Renal cortical epithelial cell (primary cell): ENCODE data around the gene TET3. TPM values are rescaled to one million over a fixed set of nuclear protein-coding genes. Genes with fewer than 3 reads are reported as not detected.
A peak's percentile ranks its signal among the peaks of the same experiment; 100 is the strongest.

Source experiments
- DNase-seq: peaks from one replicate; pipeline ENCODE4 v3.0.0-alpha.2; 2011; ENCODE audit warnings: low read depth
- total RNA-seq: library from RNA; depleted of rRNA; stranded (reverse); fragments of >200 nt; gene quantifications from 2 replicates; pipeline ENCODE4 v1.2.3, GENCODE V29; 2014

TET3 gene
- total RNA-seq, 1 donor from 2014 or later, result 8.7 TPM

DNA sequence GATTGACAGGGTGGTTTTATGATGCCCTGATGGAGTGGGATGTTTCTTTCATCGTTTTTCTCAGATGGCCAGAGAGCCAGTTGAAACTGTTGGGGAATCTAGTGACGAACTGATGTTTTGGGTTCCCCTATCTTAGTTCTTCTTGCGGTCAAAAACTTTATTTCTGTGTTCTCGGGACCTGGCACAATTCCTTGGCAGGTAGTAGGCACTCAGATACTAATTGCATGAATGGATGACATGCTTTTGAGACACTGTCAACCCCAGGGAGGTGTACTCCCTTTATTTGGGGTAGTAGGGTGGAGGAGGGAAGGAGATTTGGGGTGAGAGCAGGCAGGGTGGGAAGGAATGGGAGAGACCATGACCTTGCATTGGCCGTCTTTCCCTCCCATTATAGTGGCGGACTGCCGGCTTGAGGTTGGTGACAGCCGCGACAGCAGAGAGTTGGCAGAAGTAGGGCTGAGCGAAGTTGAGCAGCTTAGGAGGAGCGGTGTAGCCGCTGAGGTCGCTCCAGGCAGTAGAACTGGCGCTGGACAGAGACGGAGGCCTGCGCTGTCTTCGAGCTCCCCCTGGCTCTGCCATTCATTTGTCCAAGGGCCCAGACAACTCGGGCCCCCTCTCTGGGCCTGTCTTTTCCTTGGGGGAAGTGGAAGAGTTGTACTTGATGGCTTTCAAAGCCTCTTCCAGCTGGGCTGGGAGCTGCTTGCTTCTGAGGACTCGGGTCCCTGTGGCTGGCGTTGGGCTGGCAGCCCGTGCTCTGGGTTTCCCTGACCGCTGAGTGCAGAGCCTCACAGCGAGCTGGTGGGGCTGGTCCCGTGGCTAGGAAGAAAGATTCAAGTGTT is 2.6 kb downstream of the TET3 start:
- peak; percentile 33 for DNase-seq

DNA sequence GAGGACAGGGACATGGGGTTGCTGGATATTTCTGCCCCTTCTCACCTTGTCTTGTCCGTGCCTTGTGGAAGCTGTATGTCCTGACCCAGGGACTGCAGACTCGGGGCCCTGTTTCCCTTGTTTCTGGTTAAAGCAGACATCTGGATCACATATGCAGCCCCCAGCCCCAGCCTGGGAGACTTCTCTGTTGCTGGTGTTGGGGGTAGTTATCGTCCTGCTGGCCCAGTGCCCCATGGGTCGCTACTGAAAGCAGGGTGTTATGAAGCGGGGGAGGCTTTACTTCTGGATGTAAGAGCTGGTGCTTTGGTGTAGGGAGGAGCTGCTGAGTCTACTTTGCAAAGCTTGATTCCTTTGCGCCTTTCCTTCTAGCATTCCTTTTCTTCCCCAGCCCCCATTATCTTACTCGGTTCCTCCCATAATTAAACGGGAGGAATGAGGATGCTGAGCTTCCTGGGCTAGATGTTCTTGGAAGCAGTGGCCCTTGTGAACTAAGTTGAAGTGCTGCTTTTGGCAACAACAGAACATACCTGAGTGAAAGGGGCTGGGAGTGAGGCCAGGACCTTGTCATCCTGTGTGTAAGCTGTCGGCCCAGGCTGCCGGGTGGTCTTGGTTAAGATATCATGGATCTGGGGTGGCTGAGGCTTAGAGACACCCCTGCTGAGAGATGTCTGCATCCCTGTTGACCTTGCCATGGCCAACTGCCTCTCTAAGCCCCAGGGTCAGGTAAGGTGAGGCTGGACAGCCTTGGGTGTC is 3.4 kb downstream of the TET3 start:
- no peak for DNase-seq

- no peak for DNase-seq
Measured at GRCh38 chr2:73989972-73990371, 5.3 kb downstream of the TET3 start.

DNA sequence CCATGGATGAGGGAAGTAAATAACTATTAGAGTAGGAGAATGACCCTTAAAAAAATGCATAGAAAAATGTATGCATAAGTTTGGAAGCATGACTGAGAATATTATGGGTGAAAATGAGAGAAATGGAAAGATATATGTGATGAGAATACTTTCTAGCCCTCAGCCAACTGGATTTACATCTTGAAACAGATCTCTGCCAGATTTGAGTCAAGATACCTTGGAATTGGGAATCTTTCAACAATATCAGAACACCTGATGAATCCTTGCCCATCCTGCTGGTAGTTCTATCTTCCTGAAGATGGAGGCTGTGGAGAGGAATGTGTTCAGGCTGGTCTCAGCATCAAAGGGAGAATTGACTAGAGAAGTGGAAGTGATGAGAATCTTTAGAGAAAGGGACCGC is 5.8 kb downstream of the TET3 start:
- DNase-seq, result no peak

- no peak for DNase-seq
Measured at GRCh38 chr2:73992036-73992435, 7.3 kb downstream of the TET3 start.

GRCh38 chr2:73993376-73993775 is 8.7 kb downstream of the TET3 start:
- no peak for DNase-seq

DNA sequence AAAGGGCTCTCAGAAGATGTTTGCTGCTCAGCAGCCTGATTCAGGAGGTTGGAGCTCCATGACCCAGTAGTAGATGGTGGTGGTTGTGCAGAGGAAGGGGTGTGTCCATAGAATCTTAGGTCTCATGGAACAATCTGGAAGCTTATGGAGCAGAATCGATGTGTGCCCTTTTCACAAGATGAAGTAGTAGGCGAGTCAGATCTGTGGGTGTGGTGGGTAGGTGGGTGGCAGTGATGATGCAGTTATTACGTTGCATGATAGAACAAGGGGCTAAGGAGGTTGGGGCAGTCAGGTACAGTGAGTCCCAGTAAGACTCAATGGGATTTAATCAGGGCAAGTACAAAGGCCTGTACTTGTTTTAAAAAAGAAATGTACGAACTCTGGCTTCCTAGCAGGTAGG is 9.1 kb downstream of the TET3 start:
- no peak for DNase-seq

DNA sequence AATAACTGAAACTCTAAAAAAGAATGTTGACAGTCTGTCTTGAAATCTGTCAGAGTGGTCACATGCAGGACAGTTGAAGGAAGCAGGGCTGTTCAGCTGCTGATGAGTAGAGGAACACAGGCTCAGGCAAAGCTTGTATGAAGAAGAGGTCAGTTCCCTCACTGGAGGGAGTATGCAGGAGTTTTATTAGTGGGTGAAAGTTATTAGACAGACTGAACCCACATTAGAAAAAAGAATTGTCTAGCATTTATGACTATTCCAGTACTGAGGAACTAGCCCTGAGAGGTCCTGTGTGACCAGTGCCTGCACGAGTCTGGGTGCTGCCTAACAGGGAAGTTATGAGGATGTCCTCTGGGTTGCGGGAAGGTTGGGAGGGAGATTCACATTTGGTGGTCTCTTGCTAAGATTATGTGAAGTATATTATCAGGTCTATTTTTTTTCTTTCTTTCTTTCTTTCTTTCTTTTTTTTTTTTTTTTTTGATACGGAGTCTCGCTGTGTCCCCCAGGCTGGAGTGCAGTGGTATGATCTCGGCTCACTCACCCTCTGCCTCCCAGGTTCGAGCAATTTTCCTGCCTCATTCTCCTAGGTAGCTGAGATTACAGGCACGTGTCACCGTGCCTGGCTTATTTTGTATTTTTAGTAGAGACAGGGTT is 9.6 kb downstream of the TET3 start:
- no peak for DNase-seq

DNA sequence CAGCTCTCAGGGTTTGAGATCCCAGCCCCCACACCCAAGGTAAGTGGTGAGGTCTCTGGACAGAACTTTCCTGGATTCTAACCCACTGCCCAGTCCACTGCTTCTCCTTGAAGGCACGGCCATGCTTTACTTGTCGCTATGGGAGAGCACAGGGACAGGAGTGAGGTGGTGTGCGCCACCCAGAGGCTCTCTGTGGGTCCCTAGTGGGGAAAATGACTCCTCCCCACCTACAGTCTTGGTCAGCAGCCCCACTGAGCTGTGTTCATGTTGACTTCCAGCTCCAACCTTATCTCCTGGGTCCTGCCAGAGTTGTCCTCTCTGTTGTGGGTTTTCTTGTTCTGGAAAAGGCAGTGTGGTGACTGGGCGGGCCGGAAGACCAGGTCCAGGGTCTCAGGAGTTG is 11.1 kb downstream of the TET3 start:
- no peak for DNase-seq

DNA sequence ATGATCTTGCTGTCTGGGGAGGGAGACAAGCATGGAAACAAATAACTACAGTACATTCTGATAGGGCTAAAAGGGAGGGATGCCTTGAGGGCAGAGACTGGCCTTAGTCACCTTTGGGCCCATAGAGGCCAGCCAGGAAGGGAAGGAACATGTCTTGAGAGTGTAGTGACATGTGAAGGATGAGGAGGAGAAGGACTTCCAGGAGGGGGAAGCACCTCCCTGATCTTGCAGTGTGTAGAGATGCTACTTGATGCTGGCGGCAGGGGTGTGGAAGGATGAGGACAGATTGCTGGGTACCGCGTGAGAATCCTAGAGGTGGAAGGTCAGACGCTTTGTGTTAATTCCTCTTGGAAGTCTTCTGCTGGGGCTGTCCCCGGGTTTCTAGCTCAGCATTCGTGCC is 13.1 kb downstream of the TET3 start:
- no peak for DNase-seq

DNA sequence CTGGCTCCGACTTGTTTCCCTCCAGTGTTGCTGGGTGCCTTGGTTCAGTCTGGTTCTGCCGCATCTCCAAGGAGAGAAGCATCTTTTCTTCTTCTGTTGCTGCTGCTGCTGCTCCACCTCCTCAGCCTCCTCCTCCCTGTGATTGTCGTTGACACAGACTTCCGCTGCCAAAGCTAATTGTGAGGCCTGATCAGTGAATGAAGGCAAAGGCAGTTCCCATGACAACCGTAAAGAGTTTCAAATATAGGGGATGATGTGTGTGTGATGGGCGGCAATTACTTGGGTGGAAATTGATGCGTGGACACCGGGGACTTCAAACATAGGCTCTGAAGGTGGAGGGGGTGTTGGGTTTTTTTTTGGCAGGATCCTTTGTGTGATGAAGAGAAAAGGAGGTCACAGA is 13.7 kb downstream of the TET3 start:
- no peak for DNase-seq

DNA sequence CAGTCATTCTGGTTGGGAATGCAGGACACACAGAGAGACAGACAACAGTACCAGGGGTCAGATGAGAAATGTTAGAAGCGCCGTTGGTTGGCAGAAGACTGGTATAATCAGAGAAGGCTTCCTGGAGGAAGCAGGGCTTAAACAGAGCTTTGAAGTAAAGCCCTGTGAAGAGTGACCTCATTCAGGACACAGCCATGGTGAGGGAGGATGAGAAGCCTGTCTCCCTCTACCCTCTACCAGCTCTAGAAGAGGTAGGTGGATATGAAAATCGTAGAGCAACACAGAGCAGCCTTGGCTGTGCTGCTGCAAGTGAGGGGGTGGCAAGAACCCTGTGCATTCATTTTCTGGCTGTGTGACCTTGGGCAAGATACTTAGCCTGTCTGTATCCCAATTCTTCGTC is 14.2 kb downstream of the TET3 start:
- DNase-seq, result no peak

DNA sequence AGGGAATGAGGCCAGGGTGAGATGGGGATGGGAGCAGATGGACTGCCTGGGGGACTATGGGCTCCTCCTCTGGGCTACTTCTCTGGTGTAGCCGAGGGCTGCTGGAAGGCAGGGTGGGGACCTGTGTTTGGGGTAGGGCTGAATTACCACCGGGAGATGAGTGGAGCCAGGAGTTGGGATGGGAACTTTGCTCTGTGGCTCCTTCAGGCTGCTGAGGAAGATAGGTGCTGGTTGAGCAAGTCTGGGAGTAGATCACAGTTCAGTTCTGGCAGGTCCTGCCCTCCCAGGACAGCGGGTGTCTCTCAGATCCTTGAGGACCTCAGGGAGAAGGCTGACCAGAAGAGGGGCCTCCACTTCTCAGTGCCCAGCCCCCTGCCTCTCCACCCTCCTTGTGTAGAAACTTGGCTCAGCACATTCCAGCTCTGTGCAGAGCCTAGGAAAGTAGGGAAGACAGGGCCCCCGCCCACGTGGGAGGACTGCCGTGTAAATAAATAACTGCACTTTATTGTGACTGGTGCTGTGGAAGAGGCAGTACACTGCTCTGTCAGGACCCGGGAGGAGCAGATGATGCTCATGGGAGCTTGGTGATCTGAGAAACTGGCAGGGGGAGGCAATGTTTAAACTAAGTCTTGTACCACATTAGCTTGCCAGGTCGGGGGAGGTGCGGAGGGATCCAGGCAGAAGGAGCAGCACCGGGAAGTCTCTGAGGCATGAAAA is 15.3 kb downstream of the TET3 start:
- peak; percentile 63 for DNase-seq

DNA sequence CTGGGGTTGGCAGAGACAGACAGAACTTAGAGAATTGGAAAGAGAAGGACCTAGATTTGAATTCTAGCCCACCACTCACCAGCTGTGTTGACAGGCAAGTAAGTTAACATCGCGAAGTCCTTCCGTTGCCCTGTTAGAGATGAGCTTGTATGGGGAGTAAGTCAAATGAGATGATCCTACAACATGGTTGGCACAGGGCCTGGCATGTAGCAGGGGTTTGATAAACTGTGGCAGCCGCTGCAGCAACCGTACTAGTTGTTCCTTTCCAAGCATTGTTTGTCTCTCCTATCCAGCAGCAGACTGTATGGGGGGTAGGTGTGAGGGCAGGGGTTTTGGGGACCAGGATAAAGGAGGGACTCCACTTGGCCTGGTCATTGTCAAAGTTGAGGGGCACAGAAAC is 16.0 kb downstream of the TET3 start:
- no peak for DNase-seq

DNA sequence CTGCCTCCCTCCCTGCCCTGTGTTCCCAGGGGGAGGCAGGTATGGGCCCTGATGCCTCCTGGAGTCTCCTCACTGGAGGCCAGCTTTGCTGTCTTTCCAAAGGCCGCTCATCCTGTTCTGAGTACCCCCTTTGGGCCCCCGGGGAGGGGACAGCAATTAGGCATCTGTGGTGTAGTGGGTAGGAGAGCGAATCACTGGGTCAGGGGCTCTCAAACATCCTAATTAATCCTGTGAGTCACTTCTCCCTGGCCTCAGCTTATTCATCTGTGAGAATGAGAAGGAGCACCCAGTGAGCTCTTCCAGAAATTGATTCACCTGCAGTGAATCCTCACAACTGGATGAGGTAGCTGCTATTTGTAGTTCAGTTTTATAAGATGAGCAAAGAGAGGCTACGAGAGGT is 16.4 kb downstream of the TET3 start:
- no peak for DNase-seq

DNA sequence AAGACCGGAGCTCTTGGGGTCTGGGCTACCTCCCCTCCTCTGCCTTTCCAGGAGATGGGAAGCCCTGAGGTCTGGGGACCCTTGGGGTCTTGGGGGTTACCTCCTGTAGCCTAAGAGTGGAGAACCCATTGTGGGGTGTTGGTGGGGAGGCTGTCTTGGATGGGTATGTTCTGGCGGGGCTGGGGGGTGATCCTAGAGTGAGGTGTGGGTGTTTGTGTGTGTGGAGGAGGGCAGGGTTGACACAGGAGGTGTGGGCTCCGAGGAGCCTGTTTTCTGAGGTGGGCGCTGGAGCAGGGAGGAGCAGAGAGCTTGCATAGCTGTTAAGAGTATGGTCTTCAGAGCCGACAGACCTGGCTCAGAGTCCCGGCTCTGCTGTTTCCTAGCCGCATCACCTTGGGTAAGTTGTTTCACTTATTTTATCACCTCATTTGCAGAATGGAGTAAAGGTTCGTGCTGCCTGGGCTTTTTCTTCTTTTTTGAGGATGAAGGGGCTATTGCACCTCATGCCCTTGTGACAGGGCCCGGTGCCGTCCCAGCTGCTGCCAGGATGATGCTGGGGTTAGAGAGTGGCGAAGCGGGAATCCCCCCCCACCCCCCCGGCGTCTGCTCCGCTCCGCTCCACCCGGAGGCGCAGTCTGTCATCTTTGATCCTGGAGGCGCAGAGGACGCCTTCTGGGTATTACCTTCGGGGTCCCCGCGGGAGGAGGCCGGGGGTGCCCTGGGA is 17.2 kb downstream of the TET3 start:
- no peak for DNase-seq

DNA sequence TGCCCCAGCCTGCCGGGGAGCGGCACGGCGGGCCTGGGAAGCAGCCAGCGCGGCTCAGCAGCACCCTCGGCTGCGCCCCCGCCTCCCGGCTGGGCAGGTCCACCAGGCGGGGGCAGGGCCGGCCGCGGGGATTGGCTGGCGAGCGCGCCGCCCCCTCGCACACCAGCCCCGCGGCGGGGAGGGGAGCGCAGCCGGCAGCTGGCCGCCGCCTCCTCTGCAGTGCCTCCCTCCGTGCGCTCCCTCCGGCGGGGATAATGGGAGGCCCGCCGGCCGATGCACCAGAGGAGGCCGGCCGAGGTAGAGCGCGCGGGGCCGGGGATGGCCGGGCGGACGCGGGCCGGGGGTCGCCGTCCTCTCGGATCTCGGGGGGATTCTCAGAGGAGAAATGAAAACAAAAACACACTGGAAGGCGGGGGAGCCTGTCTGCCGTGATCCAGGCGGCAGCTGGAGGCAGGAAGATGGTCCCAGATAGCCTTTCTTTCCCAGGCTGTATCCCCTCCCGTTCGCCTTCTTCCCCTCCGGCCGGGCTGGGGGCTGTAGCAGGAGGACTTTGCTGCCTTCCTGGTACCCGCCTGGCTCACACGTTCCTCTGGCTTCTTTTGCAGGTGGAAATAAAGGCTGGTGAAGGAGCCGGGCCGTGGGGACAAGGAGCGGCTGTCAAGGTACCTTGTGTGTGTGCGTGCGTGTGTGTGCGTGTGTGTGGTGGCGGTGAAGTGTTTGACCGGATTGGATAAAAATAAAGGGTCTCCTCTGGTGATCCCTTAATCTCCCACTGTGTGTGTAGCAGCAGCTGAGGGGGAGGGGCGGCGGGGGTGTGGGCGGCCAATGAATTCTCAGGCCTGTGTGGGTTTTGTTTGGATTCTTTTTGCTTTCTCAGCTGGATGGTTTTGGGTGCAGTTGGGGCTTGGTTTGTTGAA is 18.1 kb downstream of the TET3 start:
- DNase-seq, result peak; percentile 43

GRCh38 chr2:74003494-74004211 is 18.9 kb downstream of the TET3 start:
- DNase-seq, result no peak
